ENCODE measurements around the gene FTO. TPM values are rescaled to one million over a fixed set of nuclear protein-coding genes. Genes with fewer than 3 reads are reported as not detected.

Gene FTO
- total RNA-seq, 1 donor from 2014 or later: 119 TPM

GRCh38 chr16:53755026-53755910 is 51.3 kb downstream of the FTO start:
- peak; percentile 33 for DNase-seq

GRCh38 chr16:53756275-53756996 is 52.5 kb downstream of the FTO start:
- peak; percentile 22 for DNase-seq

GRCh38 chr16:53757971-53758609 is 54.1 kb downstream of the FTO start:
- DNase-seq: no peak

GRCh38 chr16:53761962-53762703 is 58.2 kb downstream of the FTO start:
- DNase-seq: no peak

- no peak for DNase-seq
These were observed 62.5 kb downstream of the FTO start for GRCh38 chr16:53766304-53767016.

- DNase-seq: no peak
These were observed 64.2 kb downstream of the FTO start for GRCh38 chr16:53768167-53768566.

- no peak for DNase-seq
These were observed 64.6 kb downstream of the FTO start for GRCh38 chr16:53768593-53768992.

GRCh38 chr16:53769185-53769584 is 65.2 kb downstream of the FTO start:
- no peak for DNase-seq

- no peak for DNase-seq
These were observed 65.8 kb downstream of the FTO start for GRCh38 chr16:53769787-53770186.

GRCh38 chr16:53770641-53771040 is 66.7 kb downstream of the FTO start:
- no peak for DNase-seq

GRCh38 chr16:53771655-53772497 is 67.9 kb downstream of the FTO start:
- no peak for DNase-seq

GRCh38 chr16:53773150-53773846 is 69.3 kb downstream of the FTO start:
- peak; percentile 73 for DNase-seq

GRCh38 chr16:53773881-53774280 is 69.9 kb downstream of the FTO start:
- no peak for DNase-seq

GRCh38 chr16:53775106-53775820 is 71.3 kb downstream of the FTO start:
- DNase-seq: no peak

- DNase-seq: peak; percentile 33
These were observed 72.0 kb downstream of the FTO start for GRCh38 chr16:53775821-53776431.

GRCh38 chr16:53779186-53779585 is 75.2 kb downstream of the FTO start:
- no peak for DNase-seq

- DNase-seq: no peak
These were observed 76.1 kb downstream of the FTO start for GRCh38 chr16:53780051-53780450.

GRCh38 chr16:53781023-53781605 is 77.2 kb downstream of the FTO start:
- DNase-seq: no peak

All from tongue (tissue), 2 donors.